ENCODE measurements around the gene C1QL4. TPM values are rescaled to one million over a fixed set of nuclear protein-coding genes. Genes with fewer than 3 reads are reported as not detected.
A peak's percentile ranks its signal among the peaks of the same experiment; 100 is the strongest.

The C1QL4 gene
- total and polyA plus RNA-seq, 2 of the 8 experiments (the other 6 are each of a cell fraction or from before 2014, with no cell fraction given), result 0.28 to 0.63 TPM

DNA sequence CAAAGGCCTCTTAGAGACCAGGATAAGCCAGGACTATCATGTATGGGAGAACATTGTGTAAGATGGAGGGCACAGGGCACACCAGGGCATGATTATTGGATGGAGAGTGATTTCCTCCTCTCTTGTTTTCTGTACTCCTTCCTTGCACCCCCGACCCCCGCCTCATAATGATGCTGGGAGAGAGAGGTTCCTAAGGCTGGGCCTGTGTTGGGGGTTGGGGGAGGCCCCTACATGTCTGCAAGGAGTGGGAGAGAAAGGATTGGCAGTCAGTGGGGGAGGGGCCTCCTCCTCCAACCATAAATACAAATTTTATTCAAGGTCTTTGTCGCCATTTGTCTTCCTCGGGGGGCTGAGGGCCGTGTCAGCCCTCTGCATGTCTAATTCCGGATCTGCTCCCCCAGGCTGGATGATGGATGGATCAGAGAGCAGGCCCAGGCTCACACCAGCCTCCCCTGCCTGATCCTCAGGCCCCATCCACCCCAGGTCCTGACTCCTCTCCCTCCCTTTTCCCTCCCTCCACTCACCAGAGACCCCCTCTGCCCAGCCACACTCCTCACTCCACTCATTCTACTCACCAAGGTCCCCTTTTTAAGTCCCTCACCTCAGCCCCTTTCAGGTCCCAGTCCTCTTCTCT, 2.0 kb upstream of the C1QL4 start:
- H4K5ac ChIP-seq (ENCODE audit: insufficient read length, low read depth, low read length), result no peak overlapping the region
- H3K79me1 ChIP-seq (ENCODE audit: low read depth, low read length), result no peaks in the 10 kb centered on the region
- H3K27ac ChIP-seq (ENCODE audit: low read depth, low read length), result no peak overlapping the region
- FAIRE-seq (no peak), DNase-seq (ENCODE audit: low read depth in 1 of 2, low spot score in 2 of 2) (no peak)
- WGBS, 2 experiments (ENCODE audit: extremely low coverage in 1 of 2, insufficient coverage in 1 of 2, insufficient read length in 1 of 2, insufficient replicate concordance in 2 of 2, low coverage in 1 of 2, low lambda C conversion rate in 2 of 2, missing lambda C conversion rate in 1 of 2), result 38% methylated on average over 6 of the region's 6 CpGs; no CpG with 5 or more reads in 1 of the 2 experiments
- no peak overlapping the region for H3K14ac ChIP-seq (ENCODE audit: insufficient read length)
- H2BK120ac ChIP-seq (replicated peaks; ENCODE audit: low read depth, low read length), result no peak overlapping the region
- no peak overlapping the region for H3K9ac ChIP-seq (replicated peaks in 1 of 4; ENCODE audit: extremely low read depth in 1 of 4, low read depth in 3 of 4, low read length in 3 of 4)
- peak overlapping the region in 1 of 4 experiments; percentile 35; a peak in 1 of 8 replicates for H3K4me3 ChIP-seq (ENCODE audit: extremely low read depth in 1 of 4, insufficient read depth in 2 of 4, low read depth in 3 of 4, low read length in 4 of 4)
- H3K4ac ChIP-seq (replicated peaks; ENCODE audit: insufficient read length, low read depth, low read length), result no peak overlapping the region
- H3K36me3 ChIP-seq (ENCODE audit: control insufficient read depth in 2 of 4, insufficient read depth in 4 of 4, low read length in 3 of 4), result peaks cover 0 to 8% (median 0%) of the 10 kb centered on the region in 4 experiments; a peak in 1 of 8 replicates
- H3K9me3 ChIP-seq (ENCODE audit: insufficient read depth in 2 of 2, low read depth in 1 of 2, low read length in 1 of 2), result peaks cover 0 to 6% of the 10 kb centered on the region in 2 experiments; a peak in 1 of 4 replicates
- POLR2A ChIA-PET (ENCODE audit: partially characterized antibody), result interaction anchor here (0.7 to 5.0 kb wide), 5 partner anchors 8 to 45 kb away, joined by 4 to 32 read pairs (median 4); partner anchors contain the start of genes DNAJC22, PRPH and TROAP
- H3K4me1 ChIP-seq (replicated peaks in 1 of 4; ENCODE audit: control insufficient read depth in 3 of 4, insufficient read depth in 4 of 4, low read length in 3 of 4), result peaks cover 4 to 51% (median 34%) of the 10 kb centered on the region in 4 experiments
- no peak overlapping the region for H2AFZ ChIP-seq (ENCODE audit: low read length)
- H3K23ac ChIP-seq (ENCODE audit: insufficient read length), result no peak overlapping the region
- no peak overlapping the region for H2BK20ac ChIP-seq (ENCODE audit: low read length)
- CTCF ChIA-PET (ENCODE audit: partially characterized antibody), result interaction anchor here (1.0 to 12.7 kb wide), 8 partner anchors 11 to 368 kb away, joined by 3 to 276 read pairs (median 5); partner anchors contain the start of genes DNAJC22, PRPH and TROAP
- no peak overlapping the region for H4K91ac ChIP-seq (replicated peaks; ENCODE audit: insufficient read length, low read length)
- H3K4me2 ChIP-seq (ENCODE audit: insufficient read depth in 1 of 2, low read depth in 2 of 2, low read length in 2 of 2), result peak overlapping the region; percentile 12 to 35; a peak in 2 of 4 replicates
- TF ChIP-seq, protein P1, sequence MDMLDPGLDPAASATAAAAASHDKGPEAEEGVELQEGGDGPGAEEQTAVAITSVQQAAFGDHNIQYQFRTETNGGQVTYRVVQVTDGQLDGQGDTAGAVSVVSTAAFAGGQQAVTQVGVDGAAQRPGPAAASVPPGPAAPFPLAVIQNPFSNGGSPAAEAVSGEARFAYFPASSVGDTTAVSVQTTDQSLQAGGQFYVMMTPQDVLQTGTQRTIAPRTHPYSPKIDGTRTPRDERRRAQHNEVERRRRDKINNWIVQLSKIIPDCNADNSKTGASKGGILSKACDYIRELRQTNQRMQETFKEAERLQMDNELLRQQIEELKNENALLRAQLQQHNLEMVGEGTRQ (IDR thresholded peaks at IDR 0.05; ENCODE audit: low read length), result no peak
- no peak for TF ChIP-seq E2F6 (IDR thresholded peaks at IDR 0.05)
- TF ChIP-seq SUZ12 (IDR thresholded peaks at IDR 0.05; ENCODE audit: low read length), result peak; percentile 32
- no peak for TF ChIP-seq CHD2 (IDR thresholded peaks at IDR 0.05; ENCODE audit: low read length)
- TF ChIP-seq TCF12 (IDR thresholded peaks at IDR 0.05; ENCODE audit: low read depth, low read length), result no peak
- TF ChIP-seq YY1 (IDR thresholded peaks at IDR 0.05; ENCODE audit: low read depth, low read length), result no peak
- TF ChIP-seq FOSL1 (IDR thresholded peaks at IDR 0.05; ENCODE audit: insufficient read depth, low read depth, low read length), result no peak
- TF ChIP-seq RNF2 (IDR thresholded peaks at IDR 0.05; ENCODE audit: borderline replicate concordance, low read depth, low read length, missing control alignments, poor library complexity, severe bottlenecking), result peak; percentile 42
- no peak for TF ChIP-seq HDAC2 (IDR thresholded peaks at IDR 0.05; ENCODE audit: borderline replicate concordance in 1 of 2, low read depth in 2 of 2, low read length in 2 of 2)
- TF ChIP-seq KDM5A (IDR thresholded peaks at IDR 0.05; ENCODE audit: low read length), result no peak
- H3K23me2 ChIP-seq (ENCODE audit: low read depth, low read length), result peaks cover 8% of the 10 kb centered on the region
- no peak overlapping the region for H2AK5ac ChIP-seq (ENCODE audit: low read depth, low read length)
- peak overlapping the region; percentile 15; the same call in 1 of the 2 replicates for H3K18ac ChIP-seq (ENCODE audit: extremely low read depth, low read length)
- H2BK5ac ChIP-seq (ENCODE audit: low read depth, low read length), result no peak overlapping the region
- H3K79me2 ChIP-seq (ENCODE audit: control insufficient read depth in 1 of 2, insufficient read depth in 2 of 2, low read length in 2 of 2), result no peaks in the 10 kb centered on the region
- H3K27me3 ChIP-seq (replicated peaks in 1 of 4; ENCODE audit: control insufficient read depth in 3 of 4, extremely low read depth in 1 of 4, insufficient read depth in 3 of 4, low read length in 3 of 4), result peaks cover 79 to 99% (median 95%) of the 10 kb centered on the region in 4 experiments
- no peak overlapping the region for H3K56ac ChIP-seq (replicated peaks; ENCODE audit: insufficient read length, low read depth, low read length)
- no peak overlapping the region for H2BK12ac ChIP-seq (ENCODE audit: low read depth, low read length)
- peaks cover 9 to 10% of the 10 kb centered on the region in 2 experiments for H4K20me1 ChIP-seq (replicated peaks in 1 of 2; ENCODE audit: control insufficient read depth in 1 of 2, insufficient read depth in 2 of 2, low read length in 2 of 2)
- no peak overlapping the region for H2BK15ac ChIP-seq (ENCODE audit: low read length)
- no peak overlapping the region for H4K8ac ChIP-seq (ENCODE audit: extremely low read depth, insufficient read depth, low read length)

Measured in H1 (cell line).